GM13977 (cell line): ENCODE results near the gene PTPRJ.

ENCODE experiments used
- DNase-seq: peaks from one replicate; pipeline ENCODE4 v3.0.0; 2012; ENCODE audit warnings: low spot score
- in situ Hi-C: fragments of 300-500 bp; cut with MboI; formaldehyde crosslinking; loops from one replicate; pipeline ENCODE4 v1.12.0; 2022; ENCODE audit warnings: low sequenced_read_pairs, low pct_unique_long_range_greater_than_20kb, mixed read lengths, inconsistent platforms; ENCODE audit not compliant: unreplicated experiment
- TF ChIP-seq, protein P1 (sequence below): IDR thresholded peaks from 2 replicates; pipeline ENCODE4 v1.5.1; 2012; ENCODE audit warnings: mild to moderate bottlenecking, control low read depth; ENCODE audit not compliant: insufficient read depth; ENCODE audit errors: extremely low read depth, missing control alignments

Gene PTPRJ

GRCh38 chr11:47981667-47982404, 1.5 kb downstream of the PTPRJ start:
- in situ Hi-C loops = no loop called here
- DNase-seq = no peak

DNA sequence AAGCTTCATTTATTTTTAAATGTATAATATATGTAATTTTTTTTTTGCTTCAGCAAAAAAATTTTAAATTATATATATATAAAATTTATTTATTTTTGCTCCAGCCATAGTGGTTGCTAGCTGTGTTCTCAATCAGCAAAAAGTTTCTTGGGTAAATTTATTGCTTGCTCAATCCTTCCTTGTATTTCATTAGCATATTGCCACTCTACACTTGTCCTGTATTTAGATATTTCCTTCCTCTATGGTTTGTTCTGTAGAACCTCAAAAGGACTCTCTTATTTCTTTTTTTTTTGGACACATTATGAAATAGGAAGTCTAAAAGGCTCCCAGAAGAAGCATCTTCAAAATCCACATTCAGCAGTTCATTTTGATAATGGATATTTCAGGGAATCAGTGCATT, 2.3 kb downstream of the PTPRJ start:
- no peak for DNase-seq
- in situ Hi-C loops = no loop called here

More at GRCh38 chr11:47981667-47982404, 1.5 kb downstream of the PTPRJ start:
- TF ChIP-seq, protein P1, sequence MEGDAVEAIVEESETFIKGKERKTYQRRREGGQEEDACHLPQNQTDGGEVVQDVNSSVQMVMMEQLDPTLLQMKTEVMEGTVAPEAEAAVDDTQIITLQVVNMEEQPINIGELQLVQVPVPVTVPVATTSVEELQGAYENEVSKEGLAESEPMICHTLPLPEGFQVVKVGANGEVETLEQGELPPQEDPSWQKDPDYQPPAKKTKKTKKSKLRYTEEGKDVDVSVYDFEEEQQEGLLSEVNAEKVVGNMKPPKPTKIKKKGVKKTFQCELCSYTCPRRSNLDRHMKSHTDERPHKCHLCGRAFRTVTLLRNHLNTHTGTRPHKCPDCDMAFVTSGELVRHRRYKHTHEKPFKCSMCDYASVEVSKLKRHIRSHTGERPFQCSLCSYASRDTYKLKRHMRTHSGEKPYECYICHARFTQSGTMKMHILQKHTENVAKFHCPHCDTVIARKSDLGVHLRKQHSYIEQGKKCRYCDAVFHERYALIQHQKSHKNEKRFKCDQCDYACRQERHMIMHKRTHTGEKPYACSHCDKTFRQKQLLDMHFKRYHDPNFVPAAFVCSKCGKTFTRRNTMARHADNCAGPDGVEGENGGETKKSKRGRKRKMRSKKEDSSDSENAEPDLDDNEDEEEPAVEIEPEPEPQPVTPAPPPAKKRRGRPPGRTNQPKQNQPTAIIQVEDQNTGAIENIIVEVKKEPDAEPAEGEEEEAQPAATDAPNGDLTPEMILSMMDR = no peak

GRCh38 chr11:47983464-47984397, 3.4 kb downstream of the PTPRJ start:
- DNase-seq = no peak

More for the DNA sequence above, 2.3 kb downstream of the PTPRJ start:
- TF ChIP-seq, protein P1 = no peak

DNA sequence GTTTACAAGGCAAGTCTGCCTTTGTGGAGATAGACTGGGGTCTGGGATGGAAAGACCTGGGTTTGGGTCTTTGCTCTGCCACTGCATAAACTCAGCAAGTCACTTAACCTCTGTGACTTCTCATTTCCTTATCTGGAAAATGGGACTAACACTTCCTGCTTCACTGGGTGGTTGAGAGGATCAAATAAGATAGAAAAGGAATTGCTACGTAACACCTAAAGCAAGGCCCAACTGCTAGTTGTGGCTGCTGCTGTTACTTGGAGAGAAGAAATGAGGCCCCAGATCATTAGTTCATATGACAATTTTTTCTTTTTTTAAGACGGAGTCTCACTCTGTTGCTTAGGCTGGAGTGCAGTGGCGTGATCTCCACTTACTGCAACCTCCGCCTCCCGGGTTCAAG, 5.9 kb downstream of the PTPRJ start:
- in situ Hi-C loops = no loop called here
- TF ChIP-seq, protein P1 = no peak

More at GRCh38 chr11:47983464-47984397, 3.4 kb downstream of the PTPRJ start:
- in situ Hi-C loops = no loop called here
- TF ChIP-seq, protein P1 = no peak

DNA sequence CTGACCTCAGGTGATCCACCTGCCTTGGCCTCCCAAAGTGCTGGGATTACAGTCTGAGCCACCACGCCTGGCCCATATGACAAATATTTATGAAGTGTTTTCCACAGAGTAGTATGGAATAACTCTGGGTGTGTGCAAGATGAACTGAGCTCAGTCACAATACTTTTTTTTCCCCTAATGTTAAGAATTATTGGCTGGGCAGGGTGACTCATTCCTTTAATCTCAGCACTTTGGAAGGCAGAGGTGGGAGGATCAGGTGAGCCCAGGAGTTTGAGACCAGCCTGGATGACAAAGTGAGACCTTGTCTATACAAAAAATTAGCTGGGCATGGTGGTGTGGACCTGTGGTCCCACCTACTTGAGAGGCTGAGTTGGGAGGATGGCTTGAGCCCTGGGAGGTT, 6.4 kb downstream of the PTPRJ start:
- no peak for DNase-seq
- TF ChIP-seq, protein P1 = no peak
- in situ Hi-C loops = no loop called here

More for the DNA sequence above, 5.9 kb downstream of the PTPRJ start:
- no peak for DNase-seq

DNA sequence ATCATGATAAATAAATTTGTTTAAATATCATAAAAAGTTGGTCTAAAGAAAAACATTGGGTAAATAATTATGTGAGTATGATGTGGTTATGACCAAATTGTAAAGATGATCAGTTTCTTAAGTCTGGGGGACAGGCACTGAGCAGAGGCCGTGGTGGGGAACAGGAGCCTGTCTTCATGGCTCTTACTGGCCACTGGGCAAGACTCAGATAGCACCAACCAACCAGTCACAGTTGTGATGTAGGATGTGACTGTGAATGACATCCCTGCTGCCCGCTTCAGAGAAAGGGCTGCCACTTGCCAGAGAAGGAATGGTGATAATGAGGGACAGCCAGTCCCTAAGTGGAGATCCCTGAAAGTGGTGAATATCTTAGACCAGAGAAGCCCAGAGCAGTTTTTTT, 7.0 kb downstream of the PTPRJ start:
- TF ChIP-seq, protein P1 = no peak
- DNase-seq = no peak
- in situ Hi-C loops = no loop called here
